B cell (primary cell): Measurements from ENCODE around the gene PSMD1.

Experiments
- EZH2 ChIP-seq: IDR thresholded peaks from 2 replicates; pipeline ENCODE4 v1.6.1; 2012; ENCODE audit warnings: borderline replicate concordance, low read depth, mild to moderate bottlenecking, moderate library complexity, low read length; ENCODE audit not compliant: insufficient read depth, poor library complexity, severe bottlenecking
- TF ChIP-seq, protein P1 (sequence below): fragments of 200-600 bp; IDR thresholded peaks from one replicate; pipeline ENCODE4 v1.8.0; 2022; ENCODE audit warnings: antibody characterized with exemption, mild to moderate bottlenecking

DNA sequence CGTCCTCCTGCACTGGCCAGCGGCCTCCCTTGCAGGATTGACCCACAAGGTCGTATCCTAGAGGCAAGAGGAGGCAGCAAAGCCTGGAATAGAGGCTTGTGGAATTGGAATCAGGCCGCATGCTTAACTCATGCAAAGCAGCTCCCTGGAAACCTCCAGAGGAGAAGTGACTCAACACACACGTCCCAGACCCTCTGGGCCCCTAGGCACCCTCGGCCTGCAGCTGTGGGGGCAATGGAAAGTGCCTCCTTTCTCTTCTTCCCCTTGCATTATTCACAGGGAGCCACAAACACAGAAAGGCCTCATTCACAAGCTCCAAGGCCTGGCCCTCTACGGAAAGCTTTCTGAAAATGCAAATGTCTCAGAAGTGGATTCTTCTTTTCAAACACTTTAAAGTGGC is 41.2 kb upstream of the PSMD1 start:
- TF ChIP-seq, protein P1, sequence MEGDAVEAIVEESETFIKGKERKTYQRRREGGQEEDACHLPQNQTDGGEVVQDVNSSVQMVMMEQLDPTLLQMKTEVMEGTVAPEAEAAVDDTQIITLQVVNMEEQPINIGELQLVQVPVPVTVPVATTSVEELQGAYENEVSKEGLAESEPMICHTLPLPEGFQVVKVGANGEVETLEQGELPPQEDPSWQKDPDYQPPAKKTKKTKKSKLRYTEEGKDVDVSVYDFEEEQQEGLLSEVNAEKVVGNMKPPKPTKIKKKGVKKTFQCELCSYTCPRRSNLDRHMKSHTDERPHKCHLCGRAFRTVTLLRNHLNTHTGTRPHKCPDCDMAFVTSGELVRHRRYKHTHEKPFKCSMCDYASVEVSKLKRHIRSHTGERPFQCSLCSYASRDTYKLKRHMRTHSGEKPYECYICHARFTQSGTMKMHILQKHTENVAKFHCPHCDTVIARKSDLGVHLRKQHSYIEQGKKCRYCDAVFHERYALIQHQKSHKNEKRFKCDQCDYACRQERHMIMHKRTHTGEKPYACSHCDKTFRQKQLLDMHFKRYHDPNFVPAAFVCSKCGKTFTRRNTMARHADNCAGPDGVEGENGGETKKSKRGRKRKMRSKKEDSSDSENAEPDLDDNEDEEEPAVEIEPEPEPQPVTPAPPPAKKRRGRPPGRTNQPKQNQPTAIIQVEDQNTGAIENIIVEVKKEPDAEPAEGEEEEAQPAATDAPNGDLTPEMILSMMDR, result no peak
- TF ChIP-seq EZH2, result no peak
